Measurements from ENCODE around the gene INTS1.

- no peak for TF ChIP-seq CTCF (IDR thresholded peaks at IDR 0.05; ENCODE audit: low read depth, low read length, poor library complexity, severe bottlenecking)
- no peak for TF ChIP-seq EZH2phosphoT487 (IDR thresholded peaks at IDR 0.05; ENCODE audit: borderline replicate concordance, low read length)
Measured at GRCh38 chr7:1485156-1485555, 19.0 kb downstream of the INTS1 start.
